ENCODE measurements around the gene SDK1.

- TF ChIP-seq ZNF26 (tag by site-specific recombination; IDR thresholded peaks at IDR 0.05) (no peak), CTCF (tag by site-specific recombination; IDR thresholded peaks at IDR 0.05) (no peak), REPIN1 (tag by site-specific recombination; IDR thresholded peaks at IDR 0.05; ENCODE audit: low read depth) (no peak), ZNF670 (tag by site-specific recombination; IDR thresholded peaks at IDR 0.05; ENCODE audit: low read depth) (no peak), ZBTB10 (tag by site-specific recombination; IDR thresholded peaks at IDR 0.05) (no peak), ATF2 (tag by site-specific recombination; IDR thresholded peaks at IDR 0.05; ENCODE audit: low read depth) (no peak), SCRT1 (tag by site-specific recombination; IDR thresholded peaks at IDR 0.05; ENCODE audit: borderline replicate concordance) (no peak), ZNF302 (tag by site-specific recombination; IDR thresholded peaks at IDR 0.05; ENCODE audit: low read depth) (no peak), MEIS1 (CRISPR knock-in tag; IDR thresholded peaks at IDR 0.05; ENCODE audit: borderline replicate concordance) (no peak), PRDM1 (tag by site-specific recombination; IDR thresholded peaks at IDR 0.05) (no peak), ZNF704 (tag by site-specific recombination; IDR thresholded peaks at IDR 0.05) (no peak), ZNF133 (tag by site-specific recombination; IDR thresholded peaks at IDR 0.05) (no peak), ZNF114 (tag by site-specific recombination; IDR thresholded peaks at IDR 0.05) (no peak), BCL6B (tag by site-specific recombination; IDR thresholded peaks at IDR 0.05) (no peak)
Measured at GRCh38 chr7:3974329-3974728, 673.3 kb downstream of the SDK1 start.

All from HEK293 (cell line).